Liver (tissue), 9 donors: Measurements from ENCODE around the gene HMX1. TPM values are rescaled to one million over a fixed set of nuclear protein-coding genes. Genes with fewer than 3 reads are reported as not detected.

Source experiments
- DNase-seq: peaks from one replicate; pipeline ENCODE4 v3.0.0-alpha.2; 2017; ENCODE audit warnings: low spot score
- H3K27ac ChIP-seq, 2 donors: one replicate each; pipeline ENCODE4 v1.7.0; 2013; ENCODE audit warnings: inconsistent platforms in 2 of 2, low read length in 2 of 2, control low read depth in 1 of 2, low read depth in 1 of 2, mild to moderate bottlenecking in 1 of 2
- H3K27me3 ChIP-seq, 4 donors: one replicate each; pipeline versions ENCODE4 v1.6.1 to v1.7.0; 2013; ENCODE audit warnings: low read length in 3 of 4, inconsistent platforms in 1 of 4, mild to moderate bottlenecking in 1 of 4, moderate library complexity in 1 of 4; ENCODE audit not compliant: control insufficient read depth in 4 of 4, insufficient read depth in 4 of 4
- H3K36me3 ChIP-seq, 4 donors: one replicate each; pipeline versions ENCODE4 v1.6.1 to v1.7.0; 2013; ENCODE audit warnings: low read length in 3 of 4, mild to moderate bottlenecking in 3 of 4, low read depth in 1 of 4, moderate library complexity in 1 of 4; ENCODE audit not compliant: control insufficient read depth in 4 of 4, insufficient read depth in 3 of 4
- H3K4me1 ChIP-seq, 4 donors: one replicate each; pipeline versions ENCODE4 v1.6.1 to v1.7.0; 2013; ENCODE audit warnings: low read length in 3 of 4, mild to moderate bottlenecking in 3 of 4, moderate library complexity in 1 of 4; ENCODE audit not compliant: control insufficient read depth in 4 of 4, insufficient read depth in 4 of 4
- H3K4me3 ChIP-seq, 3 donors: one replicate each; pipeline versions ENCODE4 v1.6.1 to v1.7.0; 2013; ENCODE audit warnings: low read length in 3 of 3, control low read depth in 1 of 3, low read depth in 1 of 3, mild to moderate bottlenecking in 1 of 3
- H3K9ac ChIP-seq, 2 donors: one replicate each; pipeline ENCODE4 v1.7.0; 2013; ENCODE audit warnings: low read length in 2 of 2, mild to moderate bottlenecking in 2 of 2, moderate library complexity in 2 of 2, control low read depth in 1 of 2, low read depth in 1 of 2
- H3K9me3 ChIP-seq, 4 donors: one replicate each; pipeline versions ENCODE4 v1.6.1 to v1.7.0; 2013; ENCODE audit warnings: low read length in 3 of 4; ENCODE audit not compliant: control insufficient read depth in 4 of 4
- ATF3 ChIP-seq: IDR thresholded peaks from 2 replicates; pipeline ENCODE4 v1.6.1; 2016; ENCODE audit warnings: antibody characterized with exemption
- EGR1 ChIP-seq, 2 donors: IDR thresholded peaks; 2 replicates each; pipeline ENCODE4 v1.6.1; 2016 to 2018; ENCODE audit warnings: antibody characterized with exemption in 2 of 2, low read depth in 2 of 2
- FOXA1 ChIP-seq: IDR thresholded peaks from 2 replicates; pipeline ENCODE4 v1.6.1; 2016; ENCODE audit warnings: antibody characterized with exemption
- FOXA2 ChIP-seq: IDR thresholded peaks from 2 replicates; pipeline ENCODE4 v1.6.1; 2016; ENCODE audit warnings: antibody characterized with exemption
- GABPA ChIP-seq, 2 donors: IDR thresholded peaks in 1 of 2; conservative IDR thresholded peaks in 1 of 2; 2 replicates each; pipeline ENCODE4 v1.6.1; 2016; ENCODE audit warnings: antibody characterized with exemption in 2 of 2, mild to moderate bottlenecking in 1 of 2, moderate library complexity in 1 of 2
- HNF4A ChIP-seq, 2 donors: conservative IDR thresholded peaks; 2 replicates each; pipeline ENCODE4 v1.6.1; 2016; ENCODE audit warnings: antibody characterized with exemption in 2 of 2, mild to moderate bottlenecking in 2 of 2
- HNF4G ChIP-seq: IDR thresholded peaks from 2 replicates; pipeline ENCODE4 v1.6.1; 2016; ENCODE audit warnings: antibody characterized with exemption
- JUND ChIP-seq, 2 donors: IDR thresholded peaks; 2 replicates each; pipeline ENCODE4 v1.6.1; 2016; ENCODE audit warnings: antibody characterized with exemption in 2 of 2
- MAX ChIP-seq: IDR thresholded peaks from 2 replicates; pipeline ENCODE4 v1.6.1; 2016; ENCODE audit warnings: antibody characterized with exemption
- NR2F2 ChIP-seq: IDR thresholded peaks from 2 replicates; pipeline ENCODE4 v1.6.1; 2016; ENCODE audit warnings: antibody characterized with exemption
- RAD21 ChIP-seq, 2 donors: IDR thresholded peaks; 2 replicates each; pipeline ENCODE4 v1.6.1; 2016; ENCODE audit warnings: antibody characterized with exemption in 2 of 2, mild to moderate bottlenecking in 2 of 2
- REST ChIP-seq: IDR thresholded peaks from 2 replicates; pipeline ENCODE4 v1.6.1; 2016; ENCODE audit warnings: antibody characterized with exemption, mild to moderate bottlenecking
- RXRA ChIP-seq, 2 donors: IDR thresholded peaks; 2 replicates each; pipeline ENCODE4 v1.6.1; 2017 to 2018; ENCODE audit warnings: antibody characterized with exemption in 2 of 2, mild to moderate bottlenecking in 1 of 2
- SP1 ChIP-seq: IDR thresholded peaks from 2 replicates; pipeline ENCODE4 v1.6.1; 2018; ENCODE audit warnings: antibody characterized with exemption, mild to moderate bottlenecking
- TAF1 ChIP-seq: conservative IDR thresholded peaks from 2 replicates; pipeline ENCODE4 v1.6.1; 2016; ENCODE audit warnings: antibody characterized with exemption, mild to moderate bottlenecking
- YY1 ChIP-seq: IDR thresholded peaks from 2 replicates; pipeline ENCODE4 v1.6.1; 2016; ENCODE audit warnings: antibody characterized with exemption, mild to moderate bottlenecking
- ZBTB33 ChIP-seq: IDR thresholded peaks from 2 replicates; pipeline ENCODE4 v1.6.1; 2016; ENCODE audit warnings: antibody characterized with exemption
- WGBS: extraction: QIAGEN DNeasy Blood & Tissue Kit; methylation state at CpG from one replicate; pipeline ENCODE4 v1.1.7; 2013; 5-methylcytosine and 5-hydroxymethylcytosine counted together
- polyA plus RNA-seq, 2 donors: library from polyadenylated mRNA; stranded (reverse) in 1 of 2; unstranded in 1 of 2; fragments of 200-250 nt in 1 of 2; fragments of >200 nt in 1 of 2; fragmentation: Nextera tagmentation in 1 of 2; extraction: Ambion mirVana in 1 of 2; gene quantifications; one replicate each; pipeline versions ENCODE4 v1.2.1 to v1.2.3, GENCODE V29; 2013 to 2015
- total RNA-seq, 2 donors: library from RNA; depleted of rRNA; stranded (reverse); fragments of >200 nt; gene quantifications; one replicate each; pipeline ENCODE4 v1.2.3, GENCODE V29; 2014
- donor health status: healthy.
- donor health status: healthy.
- donor health status: healthy.
- donor health status: healthy.
- donor health status: healthy.

Gene HMX1
- total and polyA plus RNA-seq, 4 donors = not detected

GRCh38 chr4:8872402-8873291, 1.0 kb upstream of the HMX1 start:
- Histone ChIP-seq H3K27ac (no peak overlapping the region), H3K4me3 (no peak overlapping the region), H3K27me3 (peaks cover 2 to 35% (median 21%) of the 10 kb centered on the region in 4 donors), H3K4me1 (peaks cover 4 to 17% (median 7%) of the 10 kb centered on the region in 4 donors), H3K36me3 (no peaks in the 10 kb centered on the region), H3K9me3 (no peaks in the 10 kb centered on the region), H3K9ac (no peak overlapping the region)
- TF ChIP-seq REST (no peak), EGR1 (IDR thresholded peaks at IDR 0.05; ENCODE audit: low read depth in 2 of 2) (no peak), SP1 (no peak), TAF1 (no peak), HNF4G (no peak), JUND (IDR thresholded peaks at IDR 0.05) (no peak), FOXA2 (no peak), NR2F2 (no peak), RXRA (IDR thresholded peaks at IDR 0.05) (no peak), FOXA1 (no peak), ATF3 (no peak), HNF4A (conservative IDR thresholded peaks at IDR 0.05) (no peak), MAX (no peak), ZBTB33 (no peak), RAD21 (IDR thresholded peaks at IDR 0.05) (no peak), YY1 (no peak)
- 6% methylated on average over 55 of the region's 55 CpGs for WGBS
- DNase-seq = no peak

- H3K4me3 ChIP-seq = peak overlapping the region in 1 of 3 donors; percentile 30
- peaks cover 2 to 40% (median 17%) of the 10 kb centered on the region in 4 donors for H3K27me3 ChIP-seq
- no peak overlapping the region for H3K27ac ChIP-seq
- H3K4me1 ChIP-seq = peaks cover 4 to 17% (median 7%) of the 10 kb centered on the region in 4 donors
- 2% methylated on average over 52 of the region's 52 CpGs for WGBS
- no peaks in the 10 kb centered on the region for H3K9me3 ChIP-seq
- no peak for DNase-seq
- no peaks in the 10 kb centered on the region for H3K36me3 ChIP-seq
- no peak overlapping the region for H3K9ac ChIP-seq
- TF ChIP-seq YY1 = no peak
- no peak for TF ChIP-seq NR2F2
- no peak for TF ChIP-seq ATF3
- TF ChIP-seq RAD21 (IDR thresholded peaks at IDR 0.05) = no peak
- no peak for TF ChIP-seq TAF1
- no peak for TF ChIP-seq MAX
- no peak for TF ChIP-seq HNF4A (conservative IDR thresholded peaks at IDR 0.05)
- TF ChIP-seq HNF4G = no peak
- TF ChIP-seq SP1 = no peak
- TF ChIP-seq GABPA (IDR thresholded peaks at IDR 0.05 in 1 of 2, conservative IDR thresholded peaks at IDR 0.05 in 1 of 2) = no peak
- TF ChIP-seq FOXA2 = no peak
- TF ChIP-seq RXRA (IDR thresholded peaks at IDR 0.05) = no peak
- no peak for TF ChIP-seq EGR1 (IDR thresholded peaks at IDR 0.05; ENCODE audit: low read depth in 2 of 2)
- TF ChIP-seq ZBTB33 = no peak
- TF ChIP-seq FOXA1 = no peak
- TF ChIP-seq JUND (IDR thresholded peaks at IDR 0.05) = no peak
Measured at GRCh38 chr4:8870647-8871416, 807 bp downstream of the HMX1 start.
